ENCODE measurements around the gene METRNL.
"Not testable (repeated sequence)": the region's sequence is repeated elsewhere in the genome, so short reads cannot be mapped to it uniquely, and the experiment has no call there.

METRNL gene

GRCh38 chr17:83051396-83052240 lies 27.8 kb upstream of the METRNL start:
- intact Hi-C loops (cut with DNase I), result no loop called here
- DNase-seq, result peak; percentile 93 to 100 (median 97)

DNA sequence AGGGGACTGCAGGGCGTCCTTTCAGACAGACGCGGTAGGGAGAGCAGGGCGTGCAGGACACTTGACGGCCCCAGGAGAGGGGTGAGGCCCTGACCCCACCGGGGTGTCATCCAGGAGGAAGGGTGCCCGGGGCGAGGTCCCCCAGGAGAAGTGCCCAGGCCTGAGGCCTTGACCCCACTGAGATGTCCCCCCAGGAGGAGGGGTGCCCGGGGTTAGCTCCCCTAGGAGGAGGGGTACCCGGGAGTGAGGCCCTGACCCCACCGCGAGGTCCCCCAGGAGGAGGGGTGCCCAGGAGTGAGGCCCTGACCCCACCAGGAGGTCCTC lies 27.2 kb upstream of the METRNL start:
- no peak for DNase-seq
- intact Hi-C loops (cut with DNase I), result no loop called here

DNA sequence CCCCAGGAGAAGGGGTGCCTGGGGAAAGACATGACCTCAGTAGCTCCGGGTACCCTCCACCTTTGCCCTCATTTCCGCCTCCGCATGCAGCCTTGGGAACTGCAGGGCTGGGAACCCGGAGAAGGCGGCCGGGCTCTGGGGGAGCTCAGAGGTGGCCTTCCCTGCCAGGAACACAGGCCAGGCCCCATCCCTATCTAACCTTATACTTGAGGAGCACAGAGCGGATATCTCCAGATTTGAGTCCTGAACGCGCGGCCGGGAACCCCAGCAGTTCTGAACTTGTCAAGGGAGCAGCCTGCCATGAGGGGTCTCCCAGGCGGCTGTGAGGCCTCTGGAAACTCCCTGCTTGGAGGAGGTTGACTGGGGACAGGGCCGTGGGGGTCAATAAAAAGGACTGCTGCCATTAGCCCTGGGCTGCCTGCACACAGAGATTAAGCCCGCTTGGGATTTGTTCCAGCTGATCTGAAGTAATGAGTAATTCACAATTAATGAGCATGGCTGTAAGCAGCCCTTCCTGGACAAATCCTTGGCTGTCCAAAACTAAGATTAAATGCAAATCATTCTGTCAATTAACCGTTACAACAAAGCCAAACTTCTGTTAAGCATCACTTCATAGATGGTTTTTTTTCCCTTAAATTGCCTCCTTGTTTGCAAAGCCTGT lies 26.3 kb upstream of the METRNL start:
- intact Hi-C loops (cut with DNase I), result no loop called here

DNA sequence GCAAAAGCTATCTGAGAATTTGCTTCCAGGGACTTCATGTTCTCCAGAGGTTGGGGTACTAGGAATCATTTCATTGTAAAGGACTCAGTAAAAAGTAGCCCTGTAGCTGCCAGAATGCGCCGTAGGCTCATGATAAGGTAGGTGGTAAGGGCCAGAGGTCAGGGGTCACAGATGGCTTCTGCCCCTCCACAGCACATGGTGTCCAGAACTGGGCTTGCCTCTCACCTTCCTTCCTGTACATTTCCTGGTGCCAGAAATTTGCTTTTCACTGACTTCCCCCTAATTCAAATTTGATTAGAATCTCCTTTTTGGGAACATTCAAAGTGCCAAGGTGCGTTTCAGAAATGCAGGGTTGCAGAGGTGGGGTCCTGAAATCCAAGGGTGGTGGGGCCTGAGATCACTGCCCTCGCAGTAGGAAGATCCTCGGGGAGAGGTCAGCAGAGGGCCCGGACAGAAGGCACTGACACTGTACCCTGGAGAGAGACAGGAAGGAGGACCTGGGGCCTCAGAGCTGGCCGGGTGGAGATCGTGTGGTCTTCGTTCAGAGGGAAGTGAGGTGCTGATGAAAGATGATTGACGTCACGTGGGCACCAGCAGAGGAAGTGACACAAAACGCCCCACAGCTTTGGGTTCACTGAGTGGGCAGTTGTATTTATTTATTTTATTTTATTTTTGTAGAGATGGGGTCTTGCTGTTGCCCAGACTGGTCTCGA lies 25.5 kb upstream of the METRNL start:
- DNase-seq, result peak in 4 of 10 donors; percentile 23 to 76 (median 61)

More for the DNA sequence above, 26.3 kb upstream of the METRNL start:
- peak in 3 of 10 donors; percentile 57 to 80 (median 58) for DNase-seq

GRCh38 chr17:83054518-83055125 lies 24.8 kb upstream of the METRNL start:
- intact Hi-C loops (cut with DNase I), result no loop called here
- peak in 3 of 10 donors; percentile 2 to 34 (median 13) for DNase-seq

More for the DNA sequence above, 25.5 kb upstream of the METRNL start:
- intact Hi-C loops (cut with DNase I), result no loop called here

DNA sequence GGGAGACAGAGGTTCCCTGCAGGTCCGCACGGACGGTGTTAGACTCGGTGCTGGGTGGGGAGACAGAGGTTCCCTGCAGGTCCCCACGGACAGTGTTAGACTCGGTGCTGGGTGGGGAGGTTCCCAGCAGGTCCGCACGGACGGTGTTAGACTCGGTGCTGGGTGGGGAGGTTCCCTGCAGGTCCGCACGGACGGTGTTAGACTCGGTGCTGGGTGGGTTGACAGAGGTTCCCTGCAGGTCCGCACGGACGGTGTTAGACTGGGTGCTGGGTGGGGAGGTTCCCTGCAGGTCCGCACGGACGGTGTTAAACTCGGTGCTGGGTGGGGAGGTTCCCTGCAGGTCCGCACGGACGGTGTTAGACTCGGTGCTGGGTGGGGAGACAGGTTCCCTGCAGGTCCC lies 24.2 kb upstream of the METRNL start:
- intact Hi-C loops (cut with DNase I), result not testable (repeated sequence)
- peak in 3 of 10 donors; percentile 26 to 62 (median 26) for DNase-seq

GRCh38 chr17:83055911-83056582 lies 23.4 kb upstream of the METRNL start:
- DNase-seq, result peak in 5 of 10 donors; percentile 8 to 64 (median 17)
- intact Hi-C loops (cut with DNase I), result no loop called here

DNA sequence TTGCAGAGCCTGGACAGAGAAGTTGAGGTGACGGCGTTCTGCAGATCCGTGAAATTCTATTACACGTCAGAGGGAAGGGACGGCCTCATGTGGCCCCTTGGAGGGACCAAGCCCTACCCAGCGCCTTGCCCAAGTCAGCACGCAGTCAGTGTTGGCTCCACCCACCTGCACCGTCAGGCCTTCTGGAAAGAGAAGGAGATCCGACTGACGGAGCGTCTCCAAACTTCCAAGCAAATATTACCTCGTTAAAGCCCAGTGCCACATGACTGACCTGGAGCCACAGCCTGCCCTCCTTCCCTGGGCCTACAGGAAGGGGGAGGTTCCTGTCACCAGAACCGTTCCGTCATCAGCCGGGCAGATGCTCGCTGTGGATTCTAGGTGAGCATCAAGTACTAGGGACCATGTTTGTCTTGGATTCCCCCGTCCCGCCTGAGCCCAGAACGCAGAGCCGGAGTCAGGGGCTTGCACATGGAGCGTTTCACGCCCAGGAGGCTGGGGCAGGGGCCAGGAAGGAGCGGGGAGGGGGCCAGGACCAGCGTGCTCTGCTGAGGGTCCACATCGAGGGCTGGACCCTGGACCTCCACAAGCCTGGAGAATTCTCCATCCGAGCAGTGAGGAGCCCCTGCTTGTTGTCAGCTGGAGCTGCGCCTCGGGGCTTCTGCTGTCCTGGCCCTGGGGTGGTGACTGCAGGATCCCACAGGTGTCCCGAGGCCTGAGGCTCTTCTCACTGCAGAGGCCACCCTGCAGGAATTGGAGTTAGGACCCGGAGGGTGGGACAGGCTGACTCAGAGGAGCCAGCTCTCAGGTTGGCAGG lies 22.6 kb upstream of the METRNL start:
- intact Hi-C loops (cut with DNase I), result no loop called here
- DNase-seq, result peak in 5 of 10 donors; percentile 4 to 77 (median 37)

- peak in 5 of 10 donors; percentile 12 to 80 (median 21) for DNase-seq
- intact Hi-C loops (cut with DNase I), result no loop called here
These were observed 22.0 kb upstream of the METRNL start for GRCh38 chr17:83057397-83057761.

DNA sequence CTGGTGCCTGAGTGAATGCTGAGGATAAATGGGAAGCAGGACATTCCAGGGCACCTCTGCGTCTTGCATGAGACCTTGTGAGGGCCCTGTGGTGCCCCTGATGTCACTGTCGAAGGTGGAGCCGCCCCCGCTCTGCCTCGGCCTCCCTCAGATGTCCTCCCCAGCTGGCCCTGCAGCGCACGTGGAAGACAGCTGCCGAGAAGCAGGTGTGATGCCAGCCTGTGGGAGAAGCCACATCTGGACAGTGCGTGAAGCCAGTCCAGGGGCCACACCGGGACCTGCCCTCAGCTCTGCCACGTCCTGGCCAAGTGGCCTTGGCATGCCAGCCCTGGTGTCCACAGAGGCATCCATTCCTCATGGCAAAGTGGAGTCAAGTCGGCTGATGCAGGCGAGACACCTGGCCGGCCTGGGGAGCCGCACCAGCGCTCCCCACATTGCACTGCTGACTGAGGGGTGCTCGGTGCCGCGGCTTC lies 21.6 kb upstream of the METRNL start:
- intact Hi-C loops (cut with DNase I), result no loop called here

DNA sequence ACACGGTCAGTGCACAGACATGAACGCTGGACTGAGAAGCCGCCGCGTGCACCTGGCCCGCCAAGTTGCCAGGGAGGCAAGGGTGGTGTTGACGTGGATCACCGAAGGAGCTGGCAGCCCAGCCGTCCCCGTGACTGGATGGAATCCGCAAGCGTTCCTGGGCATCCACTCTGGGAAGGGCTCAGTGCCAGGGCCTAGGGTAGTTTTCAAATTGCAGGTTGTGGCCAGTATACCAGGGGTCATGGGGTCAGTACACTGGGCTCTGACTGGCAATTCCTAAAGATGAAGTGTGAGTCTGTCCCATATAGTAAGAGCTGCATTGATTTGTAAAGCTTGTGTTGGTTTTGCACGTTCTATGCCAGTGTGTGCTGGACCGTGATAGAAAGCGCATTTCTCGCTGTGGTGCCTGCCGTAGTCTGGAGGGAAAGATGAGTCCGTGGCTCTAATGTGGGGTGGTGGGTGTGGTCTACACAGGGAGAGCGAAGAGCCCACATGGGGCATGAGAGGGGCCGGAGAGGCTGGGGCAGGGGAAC lies 21.1 kb upstream of the METRNL start:
- intact Hi-C loops (cut with DNase I), result no loop called here
- DNase-seq, result no peak

More for the DNA sequence above, 21.6 kb upstream of the METRNL start:
- peak in 2 of 10 donors; percentile 81 to 84 for DNase-seq

- intact Hi-C loops (cut with DNase I), result no loop called here
- peak in 4 of 10 donors; percentile 5 to 37 (median 17) for DNase-seq
These were observed 17.8 kb upstream of the METRNL start for GRCh38 chr17:83061586-83061985.

- peak in 5 of 10 donors; percentile 7 to 73 (median 47) for DNase-seq
- intact Hi-C loops (cut with DNase I), result no loop called here
These were observed 17.2 kb upstream of the METRNL start for GRCh38 chr17:83062011-83062817.

DNA sequence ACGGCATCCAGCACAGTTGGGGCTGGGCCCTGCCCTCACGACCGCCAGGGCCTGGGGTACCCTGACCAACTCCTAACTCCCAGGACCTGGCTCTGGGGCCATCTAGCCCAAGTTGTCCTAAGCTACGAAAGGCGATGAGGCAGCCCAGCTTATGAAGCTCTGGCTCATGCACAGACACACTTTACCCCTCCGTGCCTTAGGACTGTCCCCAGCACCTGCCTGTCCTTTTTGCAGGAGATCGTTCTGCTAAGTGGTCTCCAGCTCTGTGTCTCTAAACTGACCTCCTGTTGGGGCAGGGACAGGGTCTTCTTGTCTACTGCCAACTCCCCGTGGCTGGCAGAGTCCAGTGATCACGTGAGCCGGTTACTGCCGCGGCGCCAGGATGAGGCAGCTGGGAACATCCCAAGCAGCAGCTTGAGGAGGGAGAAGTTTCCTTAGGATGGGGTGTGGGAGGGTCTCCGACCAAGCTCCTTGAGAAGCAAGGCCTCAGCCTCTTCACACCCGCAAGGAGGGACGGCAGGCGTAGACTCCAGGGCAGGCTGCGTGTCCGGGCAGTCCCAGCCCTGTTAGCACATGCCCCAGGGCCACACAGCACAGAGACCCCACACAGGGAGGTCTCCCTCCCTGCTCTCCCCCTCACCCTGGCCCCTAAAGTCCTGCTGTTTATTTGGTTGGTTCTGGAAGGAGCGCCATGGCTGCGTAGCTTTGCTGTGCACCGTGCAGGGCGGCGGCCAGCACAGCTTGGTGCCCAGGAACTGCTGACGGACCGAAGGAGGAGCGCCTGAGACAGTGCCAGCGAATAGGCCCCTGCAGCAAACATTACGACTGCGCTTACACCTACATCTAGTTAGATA lies 16.4 kb upstream of the METRNL start:
- intact Hi-C loops (cut with DNase I), result no loop called here
- peak in 5 of 10 donors; percentile 9 to 86 (median 74) for DNase-seq

DNA sequence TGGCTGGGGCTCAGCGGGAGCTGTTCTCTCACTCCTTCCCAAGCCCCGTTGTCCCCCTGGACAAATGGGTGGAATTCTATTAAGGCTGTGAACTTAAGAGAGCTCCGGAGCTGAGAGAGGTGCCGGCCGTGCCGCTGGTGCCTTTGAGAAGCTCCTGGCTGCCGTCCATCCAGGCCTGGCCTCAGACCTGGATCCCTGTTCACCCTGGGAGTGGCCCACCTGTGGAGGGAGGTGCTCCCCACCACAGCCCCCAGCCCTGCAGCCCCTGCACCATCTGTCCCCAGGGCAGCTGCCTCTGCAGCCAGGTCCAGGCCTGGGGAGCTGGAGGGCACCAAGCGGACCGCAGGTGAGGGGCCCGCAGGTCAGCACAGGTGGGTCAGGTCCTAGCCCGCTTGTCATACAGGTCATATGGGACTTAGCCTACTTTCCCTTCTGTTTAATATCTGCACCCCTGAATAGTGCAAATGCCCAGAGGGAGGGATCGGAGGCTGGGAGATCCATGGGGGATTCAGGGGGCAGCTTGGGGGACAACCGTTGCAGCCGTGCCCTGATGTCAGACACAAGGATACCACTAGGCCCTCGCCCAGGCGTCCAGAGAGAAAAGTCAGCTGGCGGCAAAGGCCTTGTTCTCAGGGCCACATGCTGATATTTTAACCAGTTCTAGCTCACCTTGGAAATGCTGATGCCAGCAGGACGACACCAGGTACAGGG lies 15.2 kb upstream of the METRNL start:
- peak in 4 of 10 donors; percentile 13 to 70 (median 52) for DNase-seq
- intact Hi-C loops (cut with DNase I), result no loop called here
